Kasumi-1 (cell line): Measurements from ENCODE around the gene FOSB.

ENCODE experiments used
- DNase-seq, 2 experiments: peaks; one replicate each; lab custom pipeline; 2025; lab: John Stamatoyannopoulos, UW

The FOSB gene

GRCh38 chr19:45484273-45484945 is 16.6 kb downstream of the FOSB start:
- no peak for DNase-seq

GRCh38 chr19:45485305-45486077 is 17.7 kb downstream of the FOSB start:
- DNase-seq, result peak; percentile 95 to 96

GRCh38 chr19:45488708-45489107 is 20.9 kb downstream of the FOSB start:
- DNase-seq, result no peak

- DNase-seq, result no peak
Observed at GRCh38 chr19:45489216-45489855, 21.5 kb downstream of the FOSB start.

GRCh38 chr19:45492137-45492626 is 24.4 kb downstream of the FOSB start:
- no peak for DNase-seq

- DNase-seq, result peak; percentile 35 to 57
Observed at GRCh38 chr19:45492627-45493470, 25.1 kb downstream of the FOSB start.

GRCh38 chr19:45494261-45494916 is 26.6 kb downstream of the FOSB start:
- DNase-seq, result no peak

- DNase-seq, result no peak
Observed at GRCh38 chr19:45495178-45495577, 27.4 kb downstream of the FOSB start.

- peak; percentile 18 to 31 for DNase-seq
Observed at GRCh38 chr19:45496349-45496953, 28.7 kb downstream of the FOSB start.

- DNase-seq, result no peak
Observed at GRCh38 chr19:45497791-45498190, 30.0 kb downstream of the FOSB start.

GRCh38 chr19:45498411-45499195 is 30.8 kb downstream of the FOSB start, which contains the start of gene PPM1N:
PPM1N (plus strand) TSS chr19:45498443; CDS start chr19:45498473, 30 bp downstream.
- DNase-seq, result peak; percentile 11 to 19

GRCh38 chr19:45499196-45500180 is 31.7 kb downstream of the FOSB start:
- no peak for DNase-seq

- no peak for DNase-seq
Observed at GRCh38 chr19:45500918-45501729, 33.3 kb downstream of the FOSB start.

- no peak for DNase-seq
Observed at GRCh38 chr19:45501730-45502014, 33.9 kb downstream of the FOSB start.

GRCh38 chr19:45502111-45502510 is 34.3 kb downstream of the FOSB start:
- DNase-seq, result no peak

- DNase-seq, result no peak
Observed at GRCh38 chr19:45503909-45504308, 36.1 kb downstream of the FOSB start.

- DNase-seq, result no peak
Observed at GRCh38 chr19:45505151-45505995, 37.6 kb downstream of the FOSB start.

- no peak for DNase-seq
Observed at GRCh38 chr19:45505996-45506245, 38.1 kb downstream of the FOSB start.
